LoVo (cell line): ENCODE data around the gene JPT2.

Experiments
- DNase-seq: peaks from one replicate; pipeline ENCODE4 v3.0.0-alpha.2; 2016; ENCODE audit warnings: low spot score

The JPT2 gene

DNA sequence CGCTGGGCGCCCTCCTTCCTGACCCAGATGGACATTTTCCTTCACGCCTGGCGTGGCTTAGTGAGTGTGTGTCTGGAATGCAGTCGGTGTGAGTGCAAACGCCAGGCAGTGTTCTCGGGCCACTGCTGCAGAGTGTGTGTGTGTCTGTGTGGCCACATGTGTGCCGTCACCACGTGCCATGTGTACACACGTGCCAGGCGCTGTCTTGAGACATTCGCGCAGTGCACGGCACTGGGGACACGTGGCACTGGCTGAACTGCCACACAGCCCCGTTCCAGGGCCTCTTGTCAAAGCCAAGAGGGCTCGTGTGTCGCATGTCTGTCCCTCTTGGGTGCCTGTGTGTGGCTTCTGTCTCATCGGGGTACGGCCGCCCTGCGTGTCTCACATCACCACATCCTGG, 56.7 kb downstream of the JPT2 start:
- DNase-seq = no peak

- no peak for DNase-seq
These were observed 62.2 kb downstream of the JPT2 start for GRCh38 chr16:1740234-1740633.

GRCh38 chr16:1740781-1741490, 62.9 kb downstream of the JPT2 start:
- no peak for DNase-seq

GRCh38 chr16:1741553-1742165, 63.6 kb downstream of the JPT2 start:
- no peak for DNase-seq

DNA sequence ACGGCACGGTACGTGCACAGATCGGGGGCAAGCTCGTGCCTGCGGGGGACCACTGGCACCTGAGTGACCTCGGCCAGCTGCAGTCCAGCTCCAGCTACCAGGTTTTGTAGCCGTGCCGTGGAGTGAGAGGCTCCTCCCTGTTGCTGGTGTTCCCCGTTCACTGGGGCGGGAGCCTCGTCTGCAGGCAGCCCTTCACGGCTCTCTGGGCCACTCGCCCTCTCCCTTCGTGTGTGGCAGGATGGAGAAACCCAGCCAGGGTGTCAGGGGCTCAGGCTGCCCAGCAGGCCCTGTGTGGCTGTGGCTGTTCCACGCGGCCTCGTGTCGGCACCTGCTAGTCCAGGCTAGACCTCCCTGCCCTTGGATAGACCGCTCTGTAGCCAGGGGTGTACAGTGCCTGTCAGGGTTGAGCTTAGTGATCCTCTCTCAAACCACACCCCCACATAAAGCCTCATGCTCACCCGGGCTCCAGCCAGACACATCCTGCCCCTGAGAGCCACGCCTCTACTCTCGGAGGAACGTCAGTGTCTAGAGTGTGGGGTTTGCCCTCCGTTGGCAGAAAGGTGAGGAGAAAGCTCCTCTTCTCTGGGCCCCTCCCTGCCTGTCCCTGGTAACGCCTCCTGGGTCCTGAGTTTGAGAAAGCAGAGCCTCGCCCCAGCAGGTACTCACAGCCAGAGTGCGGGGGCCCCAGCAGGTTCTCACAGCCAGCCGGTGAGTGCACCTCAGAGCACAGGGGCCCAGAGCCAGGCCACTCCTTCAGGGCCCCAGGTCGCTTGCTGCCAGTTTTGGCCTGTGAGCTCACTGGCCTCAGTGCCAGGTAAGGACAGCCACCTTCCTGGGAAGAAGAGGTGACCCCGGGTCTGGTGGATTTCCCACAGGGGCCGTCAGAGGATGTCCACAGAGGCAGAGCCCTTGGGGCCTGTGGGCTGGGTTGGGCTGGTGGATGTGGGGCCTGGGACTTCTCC, 65.6 kb downstream of the JPT2 start:
- DNase-seq = no peak

DNA sequence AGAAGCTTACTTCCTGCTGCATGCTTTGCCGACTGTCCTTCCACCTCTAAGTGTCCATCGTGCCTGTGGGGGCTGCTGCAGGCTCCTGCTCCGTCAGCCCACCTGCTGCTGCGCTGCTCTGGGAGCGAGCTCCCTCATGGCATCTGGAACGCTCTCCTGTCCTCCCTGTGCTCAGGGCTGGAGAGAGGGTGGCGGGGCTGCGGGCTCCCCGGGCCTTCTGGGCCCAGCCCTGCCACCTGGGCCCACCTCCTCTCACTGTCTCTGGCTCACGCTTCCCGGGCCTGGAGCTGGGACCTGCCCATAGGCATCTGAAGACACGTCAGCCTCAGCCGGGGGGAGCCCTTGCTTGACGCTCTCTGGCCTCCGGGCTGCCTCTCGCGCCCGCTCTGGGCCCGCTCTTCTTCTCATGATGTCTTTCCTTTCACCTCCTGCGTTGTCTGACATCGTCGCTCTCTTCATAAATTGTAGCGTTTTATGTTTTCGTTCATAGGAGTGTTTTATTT, 66.3 kb downstream of the JPT2 start:
- DNase-seq = no peak

- no peak for DNase-seq
These were observed 67.3 kb downstream of the JPT2 start for GRCh38 chr16:1745181-1745899.

DNA sequence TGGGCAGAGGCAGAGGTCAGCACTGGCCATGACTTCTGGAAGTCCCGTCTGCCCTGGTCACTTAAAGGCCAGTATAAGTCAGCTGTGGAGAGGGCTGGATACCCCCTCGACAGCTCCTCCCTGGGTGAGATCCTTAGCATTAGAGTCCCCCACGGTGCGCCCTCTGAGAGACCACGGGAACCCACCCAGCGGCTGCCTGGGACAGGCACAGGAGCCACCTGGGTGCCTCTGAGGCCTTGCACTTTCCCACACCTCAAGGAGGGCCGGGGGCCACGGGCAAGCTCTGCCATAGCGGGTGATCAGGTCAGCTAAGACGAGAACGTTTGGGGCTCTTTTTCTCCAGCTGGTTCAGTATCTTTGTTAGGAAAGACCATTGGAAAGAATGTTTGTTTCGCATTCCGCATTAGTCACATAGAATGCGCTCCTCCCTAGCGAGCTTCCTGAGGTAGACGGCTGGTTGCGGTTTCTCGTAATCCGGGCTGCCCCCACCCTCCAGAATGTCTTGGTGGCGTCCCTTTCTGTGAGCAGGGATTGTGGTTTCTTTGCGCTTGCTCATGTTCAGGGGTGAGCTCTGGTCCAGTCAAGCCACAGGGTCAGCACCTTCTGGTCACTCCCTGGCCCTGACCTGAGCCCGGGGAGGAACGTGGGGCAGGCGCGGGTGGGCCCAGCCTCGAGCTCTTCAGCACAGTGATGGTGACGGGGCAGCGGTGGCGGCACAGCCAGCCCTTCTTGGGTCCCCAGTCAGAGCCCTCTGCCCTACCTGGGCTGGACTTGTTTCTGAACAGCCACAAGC, 68.0 kb downstream of the JPT2 start:
- DNase-seq = no peak

- no peak for DNase-seq
These were observed 68.7 kb downstream of the JPT2 start for GRCh38 chr16:1746693-1747195.

DNA sequence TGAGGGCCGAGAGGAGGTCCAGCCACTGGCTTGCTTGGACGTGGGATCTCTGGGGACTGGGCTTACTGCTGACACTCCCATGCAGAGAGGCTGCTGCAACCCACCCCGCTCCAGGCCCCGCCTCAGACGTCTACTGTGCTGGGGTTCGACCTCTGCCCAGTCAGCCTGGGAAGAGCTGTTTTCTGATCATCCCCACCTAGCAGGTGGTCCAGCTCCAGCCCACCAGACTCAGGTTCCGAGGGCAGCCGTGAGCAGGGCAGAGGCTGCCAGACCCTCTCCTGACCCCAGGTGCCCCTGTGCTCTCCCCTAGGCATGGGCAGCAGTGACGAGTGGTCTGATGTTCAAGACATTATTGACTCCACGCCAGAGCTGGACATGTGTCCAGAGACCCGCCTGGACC, 69.9 kb downstream of the JPT2 start:
- DNase-seq = no peak

- DNase-seq = no peak
These were observed 71.4 kb downstream of the JPT2 start for GRCh38 chr16:1749152-1750117.
